C1 segment of cervical spinal cord (tissue), 14 donors: ENCODE measurements around the gene SPON1.
A peak's percentile ranks its signal among the peaks of the same experiment; 100 is the strongest.
"Not testable (repeated sequence)": the region's sequence is repeated elsewhere in the genome, so short reads cannot be mapped to it uniquely, and the experiment has no call there.

Experiments used
- DNase-seq, 14 donors: peaks; one replicate each; lab custom pipeline; 2025; lab: John Stamatoyannopoulos, UW

The SPON1 gene

DNA sequence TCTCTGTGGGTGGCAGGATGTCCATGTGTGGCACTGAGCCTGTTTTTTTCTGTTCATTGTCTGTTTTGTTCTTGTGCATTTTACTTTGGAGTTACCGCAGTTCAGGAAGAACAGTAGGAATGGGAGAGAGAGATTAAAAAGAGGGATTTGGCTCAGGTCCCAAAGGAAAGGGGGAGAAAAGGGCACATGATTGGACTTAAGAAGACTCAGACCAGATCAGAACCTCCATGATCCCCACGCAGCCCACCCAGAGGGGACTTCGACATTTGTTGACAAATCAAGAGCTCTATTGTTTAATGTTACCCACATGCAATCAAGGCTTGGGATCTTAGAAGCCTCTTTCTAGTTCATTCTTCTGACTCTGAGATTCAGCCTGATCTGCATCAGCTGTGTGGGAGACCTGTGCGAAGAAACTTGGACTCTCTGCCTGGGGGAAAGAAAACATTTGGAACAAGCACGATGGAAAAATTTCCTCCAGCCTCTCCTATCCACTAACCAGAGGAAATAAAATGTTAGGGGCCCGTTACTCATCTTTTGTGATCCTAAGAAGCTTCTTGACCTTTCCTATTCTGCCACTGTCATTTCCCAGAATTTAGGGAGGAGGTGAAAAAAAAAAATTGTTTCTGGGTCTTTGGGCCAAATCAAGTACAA is 119.2 kb downstream of the SPON1 start:
- DNase-seq = no peak

DNA sequence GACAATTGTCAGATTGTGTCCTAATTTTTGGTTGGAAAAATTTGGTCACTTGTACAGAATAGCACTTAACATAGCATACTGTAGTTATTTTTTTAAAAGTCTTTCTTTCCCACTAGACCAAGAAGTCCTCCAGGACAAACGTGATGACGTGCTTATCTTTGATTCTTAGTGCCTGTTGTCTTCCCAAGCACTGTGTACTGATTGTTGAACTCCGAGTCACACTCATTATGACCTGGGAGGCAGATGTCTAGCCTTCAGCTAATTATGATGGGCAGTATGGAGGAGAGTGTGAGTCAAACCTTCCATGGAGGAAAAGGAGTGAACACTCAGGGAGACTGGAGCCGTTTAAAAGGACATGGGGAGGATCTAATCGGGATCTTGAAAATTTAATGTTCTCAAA is 119.8 kb downstream of the SPON1 start:
- DNase-seq = no peak

DNA sequence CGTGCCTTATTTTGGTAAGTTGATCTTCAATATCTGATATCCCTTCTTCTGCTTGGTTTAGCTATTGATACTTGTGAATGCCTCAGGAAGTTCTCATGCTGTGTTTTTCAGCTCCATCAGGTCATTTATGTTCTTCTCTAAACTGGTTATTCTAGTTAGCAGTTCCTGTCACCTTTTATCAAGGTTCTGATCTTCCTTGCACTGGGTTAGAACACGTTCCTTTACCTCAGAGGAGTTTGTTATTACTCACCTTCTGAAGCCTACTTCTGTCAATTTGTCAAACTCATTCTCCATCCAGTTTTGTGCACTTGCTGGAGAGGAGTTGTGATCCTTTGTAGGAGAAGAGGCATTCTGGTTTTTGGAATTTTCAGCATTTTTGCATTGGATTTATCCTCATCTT is 126.3 kb downstream of the SPON1 start:
- not testable (repeated sequence) for DNase-seq

DNA sequence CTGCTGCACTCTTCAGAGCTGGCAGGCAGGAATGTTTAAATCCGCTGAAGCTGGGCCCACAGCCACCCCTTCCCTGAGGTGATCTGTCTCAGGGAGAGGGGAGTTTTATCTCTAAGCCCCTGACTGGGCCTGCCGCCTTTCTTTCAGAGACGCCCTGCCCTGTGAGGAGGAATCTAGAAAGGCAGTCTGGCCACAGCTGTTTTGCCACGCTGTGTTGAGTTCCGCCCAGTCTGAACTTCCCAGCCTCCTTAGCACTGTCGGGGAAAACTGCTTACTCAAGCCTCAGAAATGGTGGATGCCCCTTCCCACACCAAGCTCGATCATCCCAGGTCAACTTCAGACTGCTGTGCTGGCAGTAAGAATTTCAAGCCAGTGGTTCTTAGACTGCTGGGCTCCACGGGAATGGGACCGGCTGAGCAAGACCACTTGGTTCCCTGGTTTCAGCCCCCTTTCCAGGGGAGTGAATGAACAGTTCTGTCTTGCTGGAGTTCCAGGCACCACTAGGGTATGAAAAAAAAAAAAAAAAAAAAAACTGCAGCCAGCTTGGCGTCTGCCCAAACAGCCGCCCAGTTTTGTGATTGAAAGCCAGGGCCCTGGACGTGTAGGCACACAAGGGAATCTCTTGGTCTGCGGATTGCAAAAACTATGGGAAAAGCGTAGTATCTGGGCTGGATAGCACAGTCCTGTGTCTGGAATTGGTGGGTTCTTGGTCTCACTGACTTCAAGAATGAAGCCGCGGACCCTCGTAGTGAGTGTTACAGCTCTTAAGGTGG is 127.4 kb downstream of the SPON1 start:
- no peak for DNase-seq

DNA sequence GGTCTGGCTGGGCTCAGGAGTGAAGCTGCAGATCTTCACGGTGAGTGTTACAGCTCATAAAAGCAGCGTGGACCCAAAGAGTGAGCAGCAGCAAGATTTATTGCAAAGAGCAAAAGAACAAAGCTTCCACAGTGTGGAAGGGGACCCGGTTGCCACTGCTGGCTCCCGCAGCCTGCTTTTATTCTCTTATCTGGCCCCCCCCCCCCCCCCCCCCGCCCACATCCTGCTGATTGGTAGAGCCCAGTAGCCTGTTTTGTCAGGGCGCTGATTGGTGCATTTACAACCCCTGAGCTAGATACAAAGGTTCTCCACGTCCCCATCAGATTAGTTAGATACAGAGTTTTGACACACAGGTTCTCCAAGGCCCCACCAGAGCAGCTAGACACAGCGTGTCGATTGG is 128.1 kb downstream of the SPON1 start:
- DNase-seq = not testable (repeated sequence)

DNA sequence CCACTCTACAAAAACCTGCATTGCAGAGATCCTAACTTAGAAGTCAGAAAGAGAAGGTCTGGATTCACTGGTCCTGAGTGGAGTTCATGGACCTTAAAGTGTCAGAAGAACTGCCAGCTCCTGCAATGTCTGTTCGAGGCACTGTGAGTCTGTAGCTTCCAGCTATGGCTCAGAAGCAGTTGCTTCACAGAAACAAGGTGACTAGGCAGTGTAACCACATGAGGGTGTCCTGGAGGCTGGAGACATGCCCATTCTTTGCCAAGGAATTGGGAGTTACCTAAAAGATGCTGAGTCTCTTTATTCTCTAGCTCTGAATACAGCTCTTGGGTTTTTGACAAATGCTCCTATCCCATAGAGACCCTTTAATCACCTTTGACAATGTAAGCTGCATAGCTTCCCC is 130.5 kb downstream of the SPON1 start:
- DNase-seq = no peak

DNA sequence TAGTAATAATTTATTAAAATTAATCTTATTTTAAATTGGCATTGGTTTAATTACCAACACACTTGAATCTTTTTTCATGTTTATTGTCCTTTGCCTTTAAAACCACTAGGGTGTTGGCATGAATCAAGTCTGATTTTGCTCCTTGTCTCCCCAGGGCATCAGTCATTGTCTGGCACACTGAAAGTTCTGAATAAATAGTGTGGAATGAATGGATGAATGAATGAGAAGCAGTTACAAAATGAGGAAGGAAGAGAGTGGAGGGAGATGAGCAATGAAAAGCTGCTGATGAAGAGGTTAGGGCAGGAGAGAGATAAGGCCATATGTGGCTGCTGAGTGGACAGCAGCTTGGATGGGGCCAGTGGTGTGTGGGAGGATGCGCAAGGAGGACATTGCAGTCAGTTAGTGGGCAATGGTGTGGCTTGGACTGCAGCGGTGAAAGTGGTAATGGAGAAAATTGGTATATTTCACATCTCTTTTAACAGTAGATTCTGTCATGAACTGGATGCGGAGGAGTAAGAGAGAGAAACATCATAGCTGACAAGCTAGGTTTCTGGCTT is 132.0 kb downstream of the SPON1 start:
- DNase-seq = no peak

DNA sequence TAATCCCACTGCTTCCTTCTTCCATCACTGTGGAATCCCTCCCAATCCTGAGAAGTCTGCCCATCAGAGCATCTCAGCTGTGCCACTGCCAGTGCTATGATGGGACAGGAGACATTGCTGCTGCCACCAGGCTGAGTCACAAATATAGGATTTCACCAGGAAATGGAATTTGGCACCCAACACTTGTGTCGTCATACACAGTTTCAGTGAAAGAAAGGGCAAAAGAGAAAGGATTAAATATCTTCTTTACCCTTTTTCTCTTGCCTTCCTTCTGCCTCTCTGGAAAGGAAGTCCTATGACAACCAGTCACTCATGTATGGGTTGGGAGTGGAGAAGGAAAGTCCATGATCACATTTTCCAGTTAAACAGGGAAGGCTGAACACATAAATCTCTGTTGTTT is 133.4 kb downstream of the SPON1 start:
- no peak for DNase-seq

DNA sequence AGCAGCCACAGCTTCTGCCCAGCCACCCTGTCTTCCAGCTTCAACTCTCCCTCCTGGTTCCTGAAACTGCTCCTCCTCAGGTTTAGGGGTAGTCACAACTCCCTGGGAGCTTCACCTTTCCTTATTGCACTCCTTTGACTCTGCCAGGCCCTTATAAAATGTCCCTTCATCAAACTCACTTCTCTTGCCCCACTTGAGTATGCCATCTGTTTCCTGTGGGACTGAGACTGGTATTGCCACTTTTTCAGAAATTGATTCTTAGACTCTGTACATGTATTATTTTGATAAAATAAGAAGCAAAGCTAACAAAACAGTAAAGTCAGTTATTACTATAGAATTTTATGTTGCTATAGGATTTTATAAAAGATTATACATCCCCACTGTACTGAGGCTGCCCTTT is 134.1 kb downstream of the SPON1 start:
- no peak for DNase-seq

DNA sequence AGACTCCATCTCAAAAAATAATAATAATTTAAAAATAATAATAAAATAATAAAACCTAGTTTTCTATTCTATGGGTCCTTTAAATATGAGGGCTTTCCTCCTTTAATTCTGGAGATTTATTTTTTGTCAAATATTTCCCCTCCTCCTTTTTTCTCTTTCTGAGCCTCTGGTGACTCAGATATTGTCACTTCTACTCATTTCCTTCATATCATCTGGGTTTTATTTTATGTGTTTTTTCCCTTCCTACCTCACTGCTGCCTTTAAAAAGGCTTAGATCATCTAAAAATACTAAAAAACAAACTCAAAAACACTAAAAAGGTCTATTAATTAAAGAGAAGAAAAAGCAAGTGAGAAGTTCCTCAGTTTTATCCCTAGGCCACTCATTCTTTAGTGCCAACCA is 138.9 kb downstream of the SPON1 start:
- DNase-seq = no peak

DNA sequence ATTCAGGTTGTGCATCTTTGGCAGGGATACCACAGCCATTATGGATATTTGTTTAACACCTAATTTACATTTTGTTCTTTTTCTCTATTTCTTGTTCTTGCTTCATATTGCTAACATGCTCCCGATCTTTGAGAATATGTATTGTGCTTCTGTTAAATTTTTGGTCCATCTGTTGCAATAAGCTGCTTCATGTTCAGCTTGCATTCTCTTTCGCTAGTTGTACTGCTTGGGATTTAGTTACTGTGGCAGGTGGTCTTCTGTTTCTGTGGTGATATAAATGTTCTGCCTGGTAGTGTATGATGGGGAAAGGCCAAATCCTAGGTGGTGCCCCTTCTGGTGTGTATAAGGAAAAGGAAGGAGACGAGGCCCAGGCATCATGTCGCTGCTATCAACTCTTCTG is 140.2 kb downstream of the SPON1 start:
- DNase-seq = no peak

DNA sequence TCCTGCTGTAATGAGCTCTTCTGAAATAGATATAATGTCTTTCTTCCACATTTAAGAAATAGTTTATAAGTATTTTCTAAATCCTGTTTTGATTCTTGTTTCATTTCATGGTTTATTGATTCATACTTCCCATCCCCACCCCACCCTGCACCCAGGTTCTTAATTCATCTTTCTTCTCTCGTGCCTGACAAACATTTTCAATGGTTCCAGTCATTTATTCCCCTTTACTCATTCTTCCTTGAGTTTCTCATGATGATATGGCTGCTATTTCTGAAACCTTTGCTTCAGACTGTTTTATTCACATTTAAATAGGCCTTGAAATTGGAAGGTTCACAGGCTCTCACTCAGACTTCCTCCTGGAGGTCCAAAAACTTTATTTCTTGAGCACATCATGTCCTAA is 142.9 kb downstream of the SPON1 start:
- no peak for DNase-seq

DNA sequence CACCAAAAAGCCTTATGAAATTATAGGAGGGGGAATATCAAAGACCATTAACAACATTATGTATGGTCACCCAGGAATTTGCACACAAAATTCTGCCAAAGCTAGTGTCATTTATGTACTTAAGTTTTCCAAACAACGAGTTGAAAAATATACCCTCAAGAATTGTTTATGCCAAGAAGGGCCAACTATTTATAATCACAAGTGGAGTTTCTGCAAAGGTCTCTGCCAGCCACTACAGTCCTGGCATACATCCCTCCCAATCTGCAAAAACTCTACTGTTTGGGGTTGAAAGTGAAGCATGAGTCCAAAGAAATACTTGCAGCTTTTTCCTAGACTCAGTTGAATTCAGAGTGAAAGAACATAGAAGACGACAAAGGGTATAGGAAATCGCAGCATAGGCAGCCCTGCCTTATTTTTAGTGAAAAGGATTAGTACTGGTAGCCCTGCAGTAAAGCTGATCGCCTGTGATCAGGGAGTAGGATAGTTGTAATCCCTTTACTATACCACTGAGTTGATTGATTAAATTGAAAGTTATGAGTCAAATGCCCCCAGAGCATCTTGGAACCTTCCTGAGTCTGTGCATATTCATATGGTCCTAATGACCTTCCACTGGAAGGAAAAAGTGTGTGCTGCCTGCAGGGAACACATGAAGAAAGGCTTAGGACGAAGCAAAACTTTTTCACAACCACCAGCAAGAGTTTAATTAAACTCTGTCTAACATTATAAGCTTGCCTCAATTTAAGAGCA is 144.0 kb downstream of the SPON1 start:
- DNase-seq = no peak

DNA sequence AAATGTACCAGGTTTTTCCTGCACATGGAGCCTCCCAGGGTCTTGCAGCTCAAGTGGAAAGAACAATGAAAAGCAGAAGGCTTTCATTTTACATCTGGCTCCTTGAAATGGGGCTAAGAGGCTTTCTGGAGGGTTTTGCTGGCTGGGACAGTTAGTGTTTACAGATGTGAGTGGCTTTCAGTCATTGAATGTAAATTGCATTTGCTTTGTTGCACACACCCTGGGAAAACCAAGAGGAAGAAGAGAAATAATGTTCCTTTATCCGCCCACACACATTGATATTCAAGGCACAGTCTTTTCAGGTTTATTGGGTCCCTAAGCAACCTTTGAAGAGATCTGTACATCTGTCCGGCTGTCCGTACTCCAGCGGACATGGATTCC is 144.5 kb downstream of the SPON1 start:
- no peak for DNase-seq

DNA sequence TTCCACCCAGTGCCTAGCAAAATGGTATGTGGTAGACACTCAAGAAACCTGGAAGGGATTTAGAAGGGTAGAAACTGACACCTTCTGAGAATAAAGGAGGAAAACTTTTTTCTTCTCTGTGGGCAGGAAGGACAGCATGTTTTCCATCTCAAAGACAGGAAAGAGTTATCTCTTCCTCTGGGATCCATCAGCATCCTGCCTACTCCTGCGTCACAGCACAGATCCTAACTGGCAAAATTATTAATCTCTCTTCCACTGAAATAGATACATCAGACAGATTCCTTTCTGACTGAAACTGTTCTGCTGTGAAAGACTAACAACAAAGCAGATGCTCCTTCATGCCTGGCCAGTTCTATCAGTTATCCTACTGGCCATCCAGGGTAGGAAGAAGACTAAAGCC is 147.2 kb downstream of the SPON1 start:
- no peak for DNase-seq

DNA sequence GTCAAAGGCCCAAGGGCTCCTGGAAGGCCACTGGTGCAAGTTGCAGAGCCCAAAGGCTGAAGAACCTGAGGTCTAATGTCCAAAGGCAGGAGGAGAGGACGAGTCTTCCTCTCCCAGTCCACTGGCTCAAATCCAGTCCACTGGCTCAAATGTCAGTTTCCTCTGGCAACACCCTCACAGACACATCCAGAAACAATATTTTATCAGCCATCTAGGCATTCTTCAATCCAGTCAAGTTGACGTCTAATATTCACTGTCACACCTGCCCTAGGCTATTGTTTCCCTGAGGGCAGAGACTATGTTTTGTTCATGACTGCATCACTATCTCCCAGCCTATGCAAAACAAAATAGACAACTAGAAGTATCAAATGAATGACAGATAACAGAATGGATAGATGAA is 148.1 kb downstream of the SPON1 start:
- no peak for DNase-seq

DNA sequence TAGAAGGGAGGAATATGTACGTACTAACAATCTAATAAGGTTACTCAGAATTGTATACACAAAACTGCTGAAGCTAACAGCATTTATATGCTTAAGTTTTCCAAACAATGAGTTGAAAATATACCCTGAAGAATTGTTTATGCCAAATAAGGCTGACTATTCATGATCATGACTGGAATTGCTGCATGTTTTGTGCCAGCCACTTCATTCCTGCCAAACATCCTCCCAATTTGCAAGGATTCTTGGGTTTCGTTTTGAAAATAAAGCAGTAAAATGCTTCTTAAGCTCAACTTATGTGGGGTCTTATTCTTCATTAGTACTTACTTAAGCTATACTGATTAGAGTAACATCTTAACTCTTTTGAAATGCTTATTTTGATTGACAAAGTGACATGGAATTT is 149.0 kb downstream of the SPON1 start:
- no peak for DNase-seq

DNA sequence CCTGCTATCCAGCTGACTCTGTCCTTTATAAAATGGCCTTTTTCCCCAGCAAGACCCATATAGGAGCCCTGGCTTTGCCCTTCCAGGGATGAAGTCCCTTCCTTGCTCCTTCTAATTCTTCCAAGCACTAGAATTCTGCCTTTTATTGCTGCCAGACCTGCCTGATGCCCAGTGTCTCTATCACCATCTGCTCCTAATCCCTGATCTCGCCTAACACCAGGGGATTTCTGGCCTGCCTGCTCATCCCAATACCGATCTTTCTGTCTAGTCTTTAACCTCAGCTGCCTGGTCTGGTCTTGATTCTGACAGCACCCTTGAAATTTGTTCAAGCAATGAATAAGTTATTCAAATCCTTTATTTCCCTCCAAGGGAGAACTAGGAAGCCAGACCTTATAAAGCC is 150.2 kb downstream of the SPON1 start:
- DNase-seq = peak in 1 of 14 donors; percentile 80

DNA sequence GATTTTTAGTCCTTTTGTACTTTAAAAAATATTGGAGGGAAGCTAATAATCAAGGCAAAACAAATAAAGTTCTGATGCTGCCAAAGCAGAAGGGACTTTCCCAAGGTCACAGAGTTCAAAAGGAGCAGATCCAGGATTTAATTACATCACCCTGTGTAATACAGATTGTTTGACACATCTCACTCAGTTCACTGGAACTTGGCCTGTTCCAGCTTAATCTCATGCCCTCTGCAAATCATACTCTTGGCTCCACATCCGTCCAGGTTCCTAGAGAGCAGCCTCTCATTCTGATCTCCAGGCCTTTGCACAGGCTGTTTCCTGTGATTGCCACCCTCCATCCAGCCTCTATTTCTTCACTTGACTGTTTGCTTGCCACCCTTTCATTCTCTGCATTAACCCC is 151.7 kb downstream of the SPON1 start:
- DNase-seq = no peak

DNA sequence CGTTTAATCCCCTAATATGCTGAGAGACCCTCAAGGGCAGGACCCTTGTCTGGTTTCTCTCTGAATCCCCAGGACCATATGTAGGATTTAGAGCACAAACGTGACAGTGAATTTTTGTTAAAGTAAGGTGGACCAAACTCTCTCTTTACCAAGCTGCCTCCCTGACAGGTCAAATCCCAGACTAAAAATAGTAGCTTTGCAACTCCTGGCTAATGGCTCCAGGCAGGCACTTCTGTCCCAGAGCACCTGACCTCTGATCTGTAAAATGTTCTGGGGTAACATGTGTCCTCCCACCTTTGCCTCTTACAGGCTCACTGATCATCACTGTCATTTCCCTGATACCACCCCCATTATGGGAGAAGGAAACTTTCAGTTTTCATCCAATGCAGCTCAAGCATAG is 152.3 kb downstream of the SPON1 start:
- no peak for DNase-seq

DNA sequence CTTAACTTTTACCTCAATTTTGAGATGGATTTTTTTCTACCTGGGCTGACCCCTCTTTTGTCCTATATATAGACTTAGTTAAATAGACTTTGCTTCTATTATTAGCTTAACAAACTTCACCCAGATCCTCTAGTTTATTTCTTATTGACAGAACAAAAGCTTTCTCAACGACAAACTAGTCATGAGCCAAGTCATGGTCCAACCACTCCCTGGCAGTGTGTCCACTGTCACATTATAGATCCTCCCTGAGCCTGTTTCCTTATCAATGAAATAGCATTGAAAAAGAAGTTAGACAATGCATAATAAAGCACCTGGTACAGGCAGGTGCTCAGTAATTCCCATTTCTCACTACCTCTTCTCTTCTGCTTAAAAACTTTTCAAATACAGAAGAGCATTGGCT is 155.1 kb downstream of the SPON1 start:
- no peak for DNase-seq

DNA sequence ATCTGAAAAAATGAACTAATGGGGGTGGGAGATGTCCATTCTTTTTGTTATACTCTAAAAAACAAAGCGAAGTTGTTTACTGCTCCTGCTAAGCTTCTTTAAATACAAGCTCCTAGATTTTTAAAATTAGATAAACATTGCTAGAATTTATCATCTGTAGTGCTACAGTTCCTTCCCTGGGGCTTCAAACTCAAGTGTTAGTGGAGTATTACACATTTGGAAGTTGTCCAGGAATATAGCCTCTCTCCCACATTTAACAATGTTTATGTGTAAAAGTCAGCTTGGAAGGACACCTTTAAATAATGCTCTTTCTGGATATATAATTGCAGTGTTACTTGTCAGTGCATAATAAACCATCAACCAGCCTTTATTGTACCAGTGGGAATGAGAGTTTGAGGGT is 155.5 kb downstream of the SPON1 start:
- no peak for DNase-seq

DNA sequence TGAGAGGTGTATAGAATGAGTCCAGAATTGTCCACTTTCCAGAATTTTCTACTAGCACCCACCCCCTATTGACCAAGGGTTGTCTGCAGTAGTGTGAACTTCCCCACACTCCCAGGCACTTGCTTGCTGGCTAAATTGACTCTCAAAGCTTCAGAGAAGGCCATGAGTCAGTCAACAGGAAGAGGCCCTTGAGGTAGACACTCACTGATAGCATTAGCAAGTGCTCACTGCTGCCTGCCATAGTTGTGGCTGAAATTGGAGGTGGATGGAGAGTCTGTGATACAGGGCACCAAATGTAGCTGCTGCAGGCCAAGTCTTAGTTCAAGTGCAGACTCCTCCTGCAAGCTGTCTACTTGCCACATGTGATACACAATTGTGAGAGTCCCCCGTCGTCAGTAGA is 156.8 kb downstream of the SPON1 start:
- no peak for DNase-seq
